Endothelial cell of umbilical vein (primary cell): Measurements from ENCODE around the gene RDH13. TPM values are rescaled to one million over a fixed set of nuclear protein-coding genes. Genes with fewer than 3 reads are reported as not detected.

Experiments used
- BruUV-seq: library from RNA; stranded (reverse); fragments of 400-500 nt; replicated peaks from 2 replicates; lab custom pipeline; 2021; lab: Mats Ljungman, UMichigan
- CTCF ChIA-PET: fragments of 300-600, 350-600 bp; sonication (Branson Sonifier 250); formaldehyde crosslinking; loops from one replicate; lab custom pipeline; 2021; ENCODE audit warnings: antibody characterized with exemption, inconsistent platforms; lab: Charles Lee
- POLR2A ChIA-PET: fragments of 300-600, 350-600 bp; sonication (Branson Sonifier 250); formaldehyde crosslinking; loops from one replicate; lab custom pipeline; 2021; ENCODE audit warnings: antibody characterized with exemption, inconsistent platforms; lab: Charles Lee
- DNase-seq: peaks from one replicate; pipeline ENCODE4 v3.0.0-alpha.2; 2011; ENCODE audit warnings: low read depth, low spot score
- FAIRE-seq: peaks from 2 replicates; lab custom pipeline; 2011; peaks lifted over from hg19 to GRCh38; lab: Jason Lieb, UNC
- H2AFZ ChIP-seq: 2 replicates; pipeline ENCODE4 v1.6.0; 2012; ENCODE audit warnings: low read depth, low read length, control low read depth, inconsistent platforms
- H3K27ac ChIP-seq: 2 replicates; pipeline ENCODE4 v1.5.1; 2011; ENCODE audit warnings: low read depth, mild to moderate bottlenecking, control low read depth, low read length, moderate library complexity; ENCODE audit not compliant: insufficient read depth
- H3K27me3 ChIP-seq, 2 experiments: 2 replicates each; pipeline versions ENCODE4 v1.6.0 to v1.6.1; 2011; ENCODE audit warnings: low read length in 2 of 2, mixed read lengths in 1 of 2; ENCODE audit not compliant: control insufficient read depth in 2 of 2, insufficient read depth in 2 of 2
- H3K36me3 ChIP-seq, 2 experiments: 2 replicates in 1 of 2; 3 replicates in 1 of 2; pipeline ENCODE4 v1.5.1; 2011; ENCODE audit warnings: low read length in 2 of 2, mild to moderate bottlenecking in 1 of 2, moderate library complexity in 1 of 2; ENCODE audit not compliant: control insufficient read depth in 2 of 2, insufficient read depth in 2 of 2; ENCODE audit errors: extremely low read depth in 1 of 2
- H3K4me1 ChIP-seq: 3 replicates; pipeline ENCODE4 v1.5.1; 2011; ENCODE audit warnings: mild to moderate bottlenecking, low read length; ENCODE audit not compliant: control insufficient read depth, insufficient read depth; ENCODE audit errors: extremely low read depth
- H3K4me2 ChIP-seq: 2 replicates; pipeline ENCODE4 v1.6.1; 2011; ENCODE audit warnings: low read length, control low read depth, mixed read lengths; ENCODE audit not compliant: insufficient read depth
- H3K4me3 ChIP-seq, 3 experiments: fragments of 200-600 bp in 1 of 3; sonication (generic), shearing (Covaris generic) in 1 of 3; replicated peaks in 1 of 3; 2 replicates each; pipeline ENCODE4 v1.5.1; 2011 to 2016; ENCODE audit warnings: control low read depth in 3 of 3, low read length in 3 of 3, mild to moderate bottlenecking in 2 of 3, inconsistent platforms in 1 of 3, low read depth in 1 of 3, moderate library complexity in 1 of 3; ENCODE audit not compliant: insufficient read depth in 1 of 3
- H3K79me2 ChIP-seq: 2 replicates; pipeline ENCODE4 v1.6.0; 2012; ENCODE audit warnings: low read length, inconsistent platforms; ENCODE audit not compliant: control insufficient read depth, insufficient read depth
- H3K9ac ChIP-seq: replicated peaks from 2 replicates; pipeline ENCODE3; 2011; ENCODE audit warnings: low read length, control low read depth; ENCODE audit not compliant: insufficient read depth; ENCODE audit errors: extremely low read depth
- H3K9me1 ChIP-seq: replicated peaks from 3 replicates; pipeline ENCODE4 v1.6.0; 2011; ENCODE audit warnings: mild to moderate bottlenecking, low read length; ENCODE audit not compliant: control insufficient read depth, insufficient read depth; ENCODE audit errors: extremely low read depth
- H3K9me3 ChIP-seq: replicated peaks from 2 replicates; pipeline ENCODE4 v1.5.1; 2012; ENCODE audit warnings: low read length, inconsistent platforms; ENCODE audit not compliant: control insufficient read depth, insufficient read depth
- H4K20me1 ChIP-seq: replicated peaks from 2 replicates; pipeline ENCODE3; 2011; ENCODE audit warnings: mild to moderate bottlenecking, low read length; ENCODE audit not compliant: control insufficient read depth, insufficient read depth; ENCODE audit errors: extremely low read depth
- CTCF ChIP-seq, 2 donors: IDR thresholded peaks; 1 replicate in 1 of 2; 2 replicates in 1 of 2; pipeline ENCODE4 v1.5.1; 2011; ENCODE audit warnings: low read length in 2 of 2, mild to moderate bottlenecking in 2 of 2, moderate library complexity in 2 of 2, control low read depth in 1 of 2, inconsistent platforms in 1 of 2, low read depth in 1 of 2; ENCODE audit not compliant: insufficient read depth in 1 of 2; ENCODE audit errors: extremely low read depth in 1 of 2
- EZH2 ChIP-seq: IDR thresholded peaks from 2 replicates; pipeline ENCODE4 v1.6.1; 2012; ENCODE audit warnings: borderline replicate concordance, low read depth, mild to moderate bottlenecking, moderate library complexity, low read length, inconsistent platforms; ENCODE audit not compliant: severe bottlenecking
- FOS ChIP-seq: IDR thresholded peaks from 2 replicates; pipeline ENCODE4 v1.6.1; 2011; ENCODE audit warnings: mild to moderate bottlenecking, low read length, moderate library complexity, borderline replicate concordance; ENCODE audit not compliant: insufficient read depth
- GATA2 ChIP-seq: IDR thresholded peaks from 2 replicates; pipeline ENCODE4 v1.7.0; 2011; ENCODE audit warnings: low read depth, mild to moderate bottlenecking, moderate library complexity, mixed read lengths, low read length; ENCODE audit not compliant: insufficient read length, insufficient read depth
- JUN ChIP-seq: IDR thresholded peaks from 2 replicates; pipeline ENCODE4 v1.6.1; 2011; ENCODE audit warnings: borderline replicate concordance, low read depth; ENCODE audit not compliant: insufficient read length, insufficient read depth
- MYC ChIP-seq: IDR thresholded peaks from one replicate; pipeline ENCODE4 v1.6.1; 2011; ENCODE audit warnings: mild to moderate bottlenecking, low read depth, low read length
- POLR2A ChIP-seq: IDR thresholded peaks from 2 replicates; pipeline ENCODE4 v1.6.1; 2012; ENCODE audit warnings: low read depth, mild to moderate bottlenecking, control low read depth, low read length
- POLR2AphosphoS5 ChIP-seq: IDR thresholded peaks from 2 replicates; pipeline ENCODE4 v1.6.1; 2012; ENCODE audit warnings: low read depth, mild to moderate bottlenecking, control low read depth, low read length, moderate library complexity; ENCODE audit not compliant: insufficient read depth
- dilution Hi-C: fragments of 300-500 bp; cut with MboI; formaldehyde crosslinking; loops from one replicate; pipeline ENCODE4 v1.15.0; 2019; ENCODE audit warnings: low sequenced_read_pairs; ENCODE audit not compliant: extremely low pct_ligation_motif_present
- intact Hi-C: fragments of 100-400 bp; cut with micrococcal nuclease; formaldehyde crosslinking; loops from one replicate; pipeline ENCODE4 v1.10.0; 2022
- polyA plus RNA-seq, 4 experiments: library from polyadenylated mRNA; depleted of rRNA in 3 of 4; stranded (reverse) in 3 of 4; unstranded in 1 of 4; fragments of >200 nt; gene quantifications; 2 replicates each; pipeline versions ENCODE4 v1.2.1 to v1.2.3, GENCODE V29; 2011 to 2012; ENCODE audit warnings: missing spikeins in 1 of 4
- total RNA-seq: library from RNA; stranded (reverse); gene quantifications from 2 replicates; pipeline ENCODE4 v1.2.3, GENCODE V29; 2021
- TF ChIP-seq, protein P1 (sequence below): IDR thresholded peaks from 2 replicates; pipeline ENCODE4 v1.6.1; 2011; ENCODE audit not compliant: insufficient read depth, insufficient read length

Gene RDH13
- total and polyA plus RNA-seq, 2 donors (not counting 3 experiments of a cell fraction or from before 2014, with no cell fraction given) = 8.7 to 19.6 TPM

GRCh38 chr19:55091126-55091910, 28.4 kb upstream of the RDH13 start:
- no peaks in the 10 kb centered on the region for H3K9me3 ChIP-seq
- no peaks in the 10 kb centered on the region for H4K20me1 ChIP-seq
- CTCF ChIA-PET = no interaction called here
- intact Hi-C loops (no loop called here), dilution Hi-C loops (no loop called here)
- peaks cover 5% of the 10 kb centered on the region for H3K79me2 ChIP-seq
- H2AFZ ChIP-seq = no peak overlapping the region
- H3K9ac ChIP-seq = no peak overlapping the region
- TSS peak; percentile 73 for BruUV-seq
- no peak overlapping the region for H3K4me2 ChIP-seq
- DNase-seq (no peak), FAIRE-seq (no peak)
- H3K27me3 ChIP-seq = no peaks in the 10 kb centered on the region
- POLR2A ChIA-PET = interaction anchor here (0.7 kb wide), 1 partner anchor 317 kb away, joined by 5 read pairs; no protein-coding TSS in a partner anchor
- no peak overlapping the region for H3K4me3 ChIP-seq
- TF ChIP-seq MYC (no peak), CTCF (IDR thresholded peaks at IDR 0.05; ENCODE audit: extremely low read depth in 1 of 2, insufficient read depth in 1 of 2, low read depth in 1 of 2, low read length in 2 of 2) (no peak), POLR2A (no peak), EZH2 (no peak), FOS (no peak), JUN (no peak), GATA2 (no peak), POLR2AphosphoS5 (no peak)
- TF ChIP-seq, protein P1, sequence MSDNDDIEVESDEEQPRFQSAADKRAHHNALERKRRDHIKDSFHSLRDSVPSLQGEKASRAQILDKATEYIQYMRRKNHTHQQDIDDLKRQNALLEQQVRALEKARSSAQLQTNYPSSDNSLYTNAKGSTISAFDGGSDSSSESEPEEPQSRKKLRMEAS = no peak
- peaks cover 14% of the 10 kb centered on the region for H3K4me1 ChIP-seq
- no peak overlapping the region for H3K27ac ChIP-seq
- peaks cover 2 to 33% of the 10 kb centered on the region in 2 experiments for H3K36me3 ChIP-seq
- no peaks in the 10 kb centered on the region for H3K9me1 ChIP-seq
